LNCaP clone FGC (cell line): ENCODE data around the gene STIM2.

Experiments
- DNase-seq: peaks from one replicate; pipeline ENCODE4 v3.0.0-alpha.2; 2011; ENCODE audit warnings: low read depth
- H3K4me3 ChIP-seq: 2 replicates; pipeline ENCODE4 v1.5.1; 2011; ENCODE audit warnings: mild to moderate bottlenecking, low read depth, low read length, control low read depth
- TF ChIP-seq, protein P1 (sequence below): IDR thresholded peaks from 2 replicates; pipeline ENCODE4 v1.5.1; 2012; ENCODE audit warnings: mild to moderate bottlenecking; ENCODE audit not compliant: control insufficient read depth, insufficient read depth; ENCODE audit errors: extremely low read depth

Gene STIM2

DNA sequence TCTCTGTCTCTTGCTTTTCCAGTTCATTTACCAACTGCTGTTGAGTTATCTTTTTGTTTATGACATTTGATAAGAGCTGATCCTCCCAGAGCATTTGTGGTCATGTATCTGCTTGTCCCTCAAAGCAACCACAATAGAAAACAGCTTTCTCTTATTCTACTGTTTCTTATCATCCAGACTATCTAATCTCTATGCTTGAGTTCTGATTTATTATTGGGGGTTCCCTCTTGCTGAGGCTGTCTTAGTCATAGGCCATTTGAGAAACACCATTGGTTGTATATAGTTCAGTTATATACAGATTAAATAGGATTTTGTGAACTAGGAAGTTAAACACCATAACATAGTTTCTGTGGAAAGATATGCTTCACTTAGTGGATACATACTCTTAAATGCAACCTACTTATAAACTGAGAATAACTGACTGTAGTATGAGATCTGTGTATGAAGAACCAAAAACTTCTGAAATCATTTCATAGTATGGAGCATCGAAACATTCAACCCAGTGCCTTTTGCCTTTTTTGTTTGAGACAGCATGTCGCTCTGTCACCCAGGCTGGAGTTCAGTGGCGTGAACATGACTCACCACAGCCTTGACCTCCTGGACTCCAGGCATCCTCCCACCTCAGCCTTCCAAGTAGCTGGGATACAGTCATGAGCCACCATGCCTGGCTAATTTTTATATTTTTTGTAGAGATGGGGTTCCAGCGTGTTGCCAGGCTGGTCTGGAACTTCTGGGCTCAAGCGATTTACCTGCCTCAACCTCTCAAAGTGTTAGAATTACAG is 75.8 kb downstream of the STIM2 start:
- no peak for DNase-seq

DNA sequence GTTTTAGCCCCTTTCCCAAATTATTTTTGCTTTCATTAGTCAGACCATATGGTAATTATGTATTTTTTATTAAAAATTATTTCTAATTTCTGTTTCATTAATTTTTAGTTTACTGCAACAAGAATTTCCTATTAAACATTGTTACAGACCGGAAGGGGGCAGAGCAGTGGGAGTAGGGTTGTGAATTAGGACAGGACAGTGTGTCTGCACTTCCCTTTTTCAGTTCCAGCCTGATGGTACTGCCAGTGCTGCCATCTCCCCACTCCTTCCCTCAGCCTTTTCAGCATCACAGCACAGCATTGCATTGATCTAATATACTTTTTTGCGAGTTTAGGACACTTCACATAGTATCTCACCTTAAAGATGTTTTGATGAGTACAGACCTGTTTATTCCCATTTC is 76.5 kb downstream of the STIM2 start:
- no peak overlapping the region for H3K4me3 ChIP-seq
- TF ChIP-seq, protein P1, sequence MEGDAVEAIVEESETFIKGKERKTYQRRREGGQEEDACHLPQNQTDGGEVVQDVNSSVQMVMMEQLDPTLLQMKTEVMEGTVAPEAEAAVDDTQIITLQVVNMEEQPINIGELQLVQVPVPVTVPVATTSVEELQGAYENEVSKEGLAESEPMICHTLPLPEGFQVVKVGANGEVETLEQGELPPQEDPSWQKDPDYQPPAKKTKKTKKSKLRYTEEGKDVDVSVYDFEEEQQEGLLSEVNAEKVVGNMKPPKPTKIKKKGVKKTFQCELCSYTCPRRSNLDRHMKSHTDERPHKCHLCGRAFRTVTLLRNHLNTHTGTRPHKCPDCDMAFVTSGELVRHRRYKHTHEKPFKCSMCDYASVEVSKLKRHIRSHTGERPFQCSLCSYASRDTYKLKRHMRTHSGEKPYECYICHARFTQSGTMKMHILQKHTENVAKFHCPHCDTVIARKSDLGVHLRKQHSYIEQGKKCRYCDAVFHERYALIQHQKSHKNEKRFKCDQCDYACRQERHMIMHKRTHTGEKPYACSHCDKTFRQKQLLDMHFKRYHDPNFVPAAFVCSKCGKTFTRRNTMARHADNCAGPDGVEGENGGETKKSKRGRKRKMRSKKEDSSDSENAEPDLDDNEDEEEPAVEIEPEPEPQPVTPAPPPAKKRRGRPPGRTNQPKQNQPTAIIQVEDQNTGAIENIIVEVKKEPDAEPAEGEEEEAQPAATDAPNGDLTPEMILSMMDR, result no peak
- no peak for DNase-seq

More for the DNA sequence above, 75.8 kb downstream of the STIM2 start:
- no peak overlapping the region for H3K4me3 ChIP-seq
- TF ChIP-seq, protein P1, result no peak

DNA sequence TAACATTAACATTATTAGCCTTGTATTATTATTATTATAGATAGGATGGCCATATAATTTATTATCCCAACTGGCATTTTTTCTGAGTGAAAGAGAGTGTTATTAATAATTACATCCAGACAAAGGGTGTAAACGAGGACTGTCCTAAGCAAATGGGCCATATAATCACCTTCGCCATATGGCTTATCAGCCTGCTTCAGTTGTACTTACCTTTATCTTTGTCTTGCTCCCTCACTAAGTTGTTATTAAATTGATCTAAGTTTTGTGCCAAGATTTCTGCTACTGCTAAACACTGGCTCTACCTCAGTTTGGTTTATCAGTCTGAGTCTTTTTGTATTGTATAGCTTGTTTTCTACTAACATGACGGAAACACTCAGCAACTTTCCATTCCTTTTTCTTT is 76.9 kb downstream of the STIM2 start:
- DNase-seq, result no peak
- TF ChIP-seq, protein P1, result no peak
- no peak overlapping the region for H3K4me3 ChIP-seq

DNA sequence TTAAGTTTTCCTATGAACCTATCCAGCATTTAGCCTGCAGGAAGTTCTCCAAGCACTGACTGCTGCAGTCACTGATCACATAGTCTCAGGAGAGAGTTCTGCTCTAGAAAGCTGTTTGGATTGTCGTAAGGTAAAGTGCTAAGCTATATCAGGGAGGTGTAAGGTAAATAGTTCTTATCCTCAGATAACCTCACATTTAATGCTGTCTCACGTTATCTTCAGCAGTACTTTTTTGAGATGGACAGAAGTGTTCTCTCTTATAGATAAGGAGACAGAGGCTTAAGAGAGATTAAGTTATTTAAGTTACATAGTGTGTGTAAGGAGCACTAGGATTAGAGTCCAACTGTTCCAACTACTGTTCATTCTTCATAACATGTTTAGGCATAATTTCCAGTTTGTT is 77.9 kb downstream of the STIM2 start:
- TF ChIP-seq, protein P1, result no peak
- H3K4me3 ChIP-seq, result no peak overlapping the region
- no peak for DNase-seq

DNA sequence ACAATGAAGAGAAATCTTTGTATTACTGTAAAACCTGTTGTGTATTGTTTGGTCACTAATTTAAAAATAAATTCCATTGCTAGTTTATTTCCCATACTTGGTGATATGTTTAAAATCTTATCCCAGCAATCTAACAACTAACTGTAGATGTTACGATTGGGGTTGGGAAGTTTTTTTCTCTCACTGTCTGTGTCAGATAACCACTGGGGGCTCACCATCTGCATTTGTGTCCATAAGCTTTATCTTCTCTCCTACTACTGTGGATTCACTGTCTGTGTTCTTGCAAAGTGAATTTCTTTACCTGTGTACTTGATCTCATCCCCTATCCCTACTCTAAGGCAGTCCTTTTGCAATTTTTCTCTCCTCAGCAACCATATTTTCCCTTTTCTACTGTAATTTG is 81.3 kb downstream of the STIM2 start:
- DNase-seq, result no peak
- TF ChIP-seq, protein P1, result no peak
- H3K4me3 ChIP-seq, result no peak overlapping the region

DNA sequence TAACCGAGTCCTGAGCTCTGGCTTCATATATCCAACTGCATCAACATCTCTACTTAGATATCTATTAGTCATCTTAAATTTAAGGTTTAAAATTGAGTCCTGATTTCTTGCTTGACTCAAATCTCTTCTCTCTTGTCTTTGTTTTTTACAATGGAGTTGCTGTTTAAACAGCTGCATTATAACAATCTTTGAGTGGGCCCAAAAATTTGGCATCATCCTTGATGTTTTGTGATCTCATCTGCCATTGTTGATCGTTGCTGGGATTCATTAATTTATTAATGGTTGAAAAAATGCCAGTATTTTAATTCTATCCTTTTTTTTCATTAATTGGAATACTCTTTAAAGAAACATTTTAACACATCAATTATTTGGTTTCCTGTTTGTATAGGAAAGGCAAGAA is 82.2 kb downstream of the STIM2 start:
- TF ChIP-seq, protein P1, result no peak
- H3K4me3 ChIP-seq, result no peak overlapping the region
- DNase-seq, result no peak

DNA sequence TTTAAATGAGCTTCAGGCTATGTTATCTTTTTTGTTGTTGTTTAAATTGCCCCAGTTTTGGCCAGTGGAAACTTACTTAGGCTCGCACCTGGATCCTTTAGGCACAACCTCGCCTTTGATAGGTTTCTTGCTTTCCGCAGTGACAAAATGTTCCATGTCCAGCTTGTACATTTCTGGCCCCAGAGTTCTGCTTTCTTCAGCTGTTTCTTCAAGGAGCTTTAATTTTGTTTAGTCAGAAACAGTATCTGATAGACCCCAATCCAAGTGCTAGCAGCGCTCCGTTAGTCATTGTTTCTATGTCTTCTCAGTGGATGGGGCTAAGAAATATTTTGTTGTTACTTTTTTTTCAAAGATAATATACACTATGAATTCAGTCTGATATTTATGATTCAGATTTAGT is 82.8 kb downstream of the STIM2 start:
- TF ChIP-seq, protein P1, result no peak
- no peak for DNase-seq
- H3K4me3 ChIP-seq, result no peak overlapping the region
